Measurements from ENCODE around the gene CLINT1.

DNA sequence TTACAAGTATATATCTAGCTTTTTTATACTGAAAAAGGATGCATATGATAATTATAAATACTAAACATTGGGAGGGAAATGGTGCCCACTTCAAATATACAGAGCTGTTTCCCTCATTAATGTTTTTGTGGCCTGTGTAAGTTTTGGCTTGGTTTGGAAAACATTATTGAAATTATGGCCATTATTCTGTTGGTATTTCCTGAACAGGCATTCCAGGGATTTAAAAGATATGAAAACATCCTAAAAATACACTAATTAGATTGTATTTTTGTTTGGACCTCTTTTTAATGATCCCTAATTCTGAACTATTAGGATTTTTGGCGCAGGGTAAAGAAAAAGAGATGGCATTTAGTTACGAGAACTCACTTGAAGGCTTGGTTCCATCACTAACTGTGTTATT, 50.9 kb downstream of the CLINT1 start:
- TF ChIP-seq, protein P1, sequence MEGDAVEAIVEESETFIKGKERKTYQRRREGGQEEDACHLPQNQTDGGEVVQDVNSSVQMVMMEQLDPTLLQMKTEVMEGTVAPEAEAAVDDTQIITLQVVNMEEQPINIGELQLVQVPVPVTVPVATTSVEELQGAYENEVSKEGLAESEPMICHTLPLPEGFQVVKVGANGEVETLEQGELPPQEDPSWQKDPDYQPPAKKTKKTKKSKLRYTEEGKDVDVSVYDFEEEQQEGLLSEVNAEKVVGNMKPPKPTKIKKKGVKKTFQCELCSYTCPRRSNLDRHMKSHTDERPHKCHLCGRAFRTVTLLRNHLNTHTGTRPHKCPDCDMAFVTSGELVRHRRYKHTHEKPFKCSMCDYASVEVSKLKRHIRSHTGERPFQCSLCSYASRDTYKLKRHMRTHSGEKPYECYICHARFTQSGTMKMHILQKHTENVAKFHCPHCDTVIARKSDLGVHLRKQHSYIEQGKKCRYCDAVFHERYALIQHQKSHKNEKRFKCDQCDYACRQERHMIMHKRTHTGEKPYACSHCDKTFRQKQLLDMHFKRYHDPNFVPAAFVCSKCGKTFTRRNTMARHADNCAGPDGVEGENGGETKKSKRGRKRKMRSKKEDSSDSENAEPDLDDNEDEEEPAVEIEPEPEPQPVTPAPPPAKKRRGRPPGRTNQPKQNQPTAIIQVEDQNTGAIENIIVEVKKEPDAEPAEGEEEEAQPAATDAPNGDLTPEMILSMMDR (IDR thresholded peaks at IDR 0.05): no peak
- no peak for TF ChIP-seq POLR2AphosphoS5 (IDR thresholded peaks at IDR 0.05)
